ENCODE data around the gene PCSK4. TPM values are rescaled to one million over a fixed set of nuclear protein-coding genes. Genes with fewer than 3 reads are reported as not detected.

Gene PCSK4
- total RNA-seq, 2 experiments from 2014 or later: 1.5 to 2.7 TPM

Other genes with a start within 250 kb of the PCSK4 start
- gene ATP5F1D, start 248.6 kb downstream of the PCSK4 start, total RNA-seq: 100 to 1,000 TPM; 178 to 192 TPM
- gene MIDN, start 241.8 kb downstream of the PCSK4 start, total RNA-seq: 10 to 100 TPM; 54.1 to 54.6 TPM
- 100 to 1,000 TPM; 171 to 173 TPM for gene CIRBP, start 221.0 kb downstream of the PCSK4 start, total RNA-seq
- 10 to 100 TPM; 74.8 to 76.1 TPM for gene FAM174C, start 214.8 kb downstream of the PCSK4 start, total RNA-seq
- gene EFNA2, start 204.5 kb downstream of the PCSK4 start, total RNA-seq: not detected
- gene NDUFS7, start 106.4 kb downstream of the PCSK4 start, total RNA-seq: 100 to 1,000 TPM; 117 to 119 TPM
- gene GAMT, start 88.8 kb downstream of the PCSK4 start, total RNA-seq: 10 to 100 TPM; 21.0 to 21.1 TPM
- gene DAZAP1, start 82.8 kb downstream of the PCSK4 start, total RNA-seq: 100 to 1,000 TPM; 226 to 242 TPM
- gene RPS15, start 52.0 kb downstream of the PCSK4 start, total RNA-seq: 1,000 to 10,000 TPM; 1,642 to 1,717 TPM
- under 1 TPM; 0.07 to 0.15 TPM for gene APC2, start 40.2 kb downstream of the PCSK4 start, total RNA-seq
- gene C19orf25, start 11.1 kb downstream of the PCSK4 start, total RNA-seq: 10 to 100 TPM; 24.4 to 26.9 TPM
- gene REEP6, start 831 bp upstream of the PCSK4 start, total RNA-seq: 1 to 10 TPM; 1.8 to 1.9 TPM
- gene ADAMTSL5, start 22.7 kb upstream of the PCSK4 start, total RNA-seq: 1 to 10 TPM; 1.9 to 3.7 TPM
- not detected for gene PLK5, start 33.7 kb upstream of the PCSK4 start, total RNA-seq
- gene MEX3D, start 78.0 kb upstream of the PCSK4 start, total RNA-seq: 1 to 10 TPM; 6.0 to 6.1 TPM
- gene MBD3, start 102.5 kb upstream of the PCSK4 start, total RNA-seq: 10 to 100 TPM; 67.7 to 71.4 TPM
- 100 to 1,000 TPM; 266 to 277 TPM for gene UQCR11, start 115.1 kb upstream of the PCSK4 start, total RNA-seq
- 10 to 100 TPM; 88.9 to 95.5 TPM for gene TCF3, start 162.3 kb upstream of the PCSK4 start, total RNA-seq